ENCODE results near the gene PHAF1. TPM values are rescaled to one million over a fixed set of nuclear protein-coding genes. Genes with fewer than 3 reads are reported as not detected.

Gene PHAF1
- total and polyA plus RNA-seq, 2 of the 13 experiments (the other 11 are each of a cell fraction or from before 2014, with no cell fraction given): 48.3 to 174 TPM

DNA sequence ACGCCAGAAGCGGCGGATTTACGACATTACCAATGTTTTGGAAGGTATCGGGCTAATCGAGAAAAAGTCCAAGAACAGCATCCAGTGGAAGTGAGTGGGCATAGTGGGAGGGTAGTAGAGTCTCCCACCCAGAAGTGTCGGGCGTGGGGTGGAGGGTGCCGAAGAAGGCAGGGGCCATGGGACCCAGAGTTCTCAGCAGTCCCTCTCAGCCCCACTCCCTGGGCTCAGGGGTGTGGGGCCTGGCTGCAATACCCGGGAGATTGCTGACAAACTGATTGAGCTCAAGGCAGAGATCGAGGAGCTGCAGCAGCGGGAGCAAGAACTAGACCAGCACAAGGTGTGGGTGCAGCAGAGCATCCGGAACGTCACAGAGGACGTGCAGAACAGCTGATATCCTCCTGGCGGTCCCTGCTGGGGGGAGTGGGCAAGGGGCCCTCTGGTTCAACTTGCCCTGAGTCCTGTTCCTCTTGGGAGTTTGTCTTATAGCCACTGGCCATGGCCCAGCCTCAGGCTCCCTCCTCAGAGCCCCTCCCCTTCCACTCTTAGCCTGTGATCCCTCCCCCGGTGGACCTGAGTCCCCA is 83.1 kb downstream of the PHAF1 start (continued):
- TF ChIP-seq SRSF1 (optimal IDR thresholded peaks at IDR 0.05; ENCODE audit: low read depth, low read length) (no peak), JARID2 (CRISPR knock-in tag; IDR thresholded peaks at IDR 0.05; ENCODE audit: insufficient replicate concordance) (no peak), ZNF468 (CRISPR knock-in tag; IDR thresholded peaks at IDR 0.05) (no peak), ETV6 (CRISPR knock-in tag; conservative IDR thresholded peaks at IDR 0.05) (no peak), ZBTB8A (CRISPR knock-in tag; IDR thresholded peaks at IDR 0.05; ENCODE audit: borderline replicate concordance, low read depth) (no peak), ZNF441 (CRISPR knock-in tag; IDR thresholded peaks at IDR 0.05; ENCODE audit: borderline replicate concordance) (no peak), ZNF572 (CRISPR knock-in tag; IDR thresholded peaks at IDR 0.05) (peak; percentile 86; the same call in 1 of the 2 replicates), ZNF234 (CRISPR knock-in tag; conservative IDR thresholded peaks at IDR 0.05) (no peak), NR2F6 (IDR thresholded peaks at IDR 0.05) (no peak), NR2F6 (CRISPR knock-in tag; IDR thresholded peaks at IDR 0.05) (no peak), SRSF9 (IDR thresholded peaks at IDR 0.05; ENCODE audit: borderline replicate concordance, insufficient read depth, low read depth, low read length, poor library complexity, severe bottlenecking) (no peak), KMT2A (CRISPR knock-in tag; IDR thresholded peaks at IDR 0.05) (no peak), SALL1 (CRISPR knock-in tag; IDR thresholded peaks at IDR 0.05) (0 out of 2 replicates have a peak, but pooled peaks have one; percentile 16), TEAD2 (CRISPR knock-in tag; IDR thresholded peaks at IDR 0.05) (no peak)
- TF ChIP-seq, protein P1, sequence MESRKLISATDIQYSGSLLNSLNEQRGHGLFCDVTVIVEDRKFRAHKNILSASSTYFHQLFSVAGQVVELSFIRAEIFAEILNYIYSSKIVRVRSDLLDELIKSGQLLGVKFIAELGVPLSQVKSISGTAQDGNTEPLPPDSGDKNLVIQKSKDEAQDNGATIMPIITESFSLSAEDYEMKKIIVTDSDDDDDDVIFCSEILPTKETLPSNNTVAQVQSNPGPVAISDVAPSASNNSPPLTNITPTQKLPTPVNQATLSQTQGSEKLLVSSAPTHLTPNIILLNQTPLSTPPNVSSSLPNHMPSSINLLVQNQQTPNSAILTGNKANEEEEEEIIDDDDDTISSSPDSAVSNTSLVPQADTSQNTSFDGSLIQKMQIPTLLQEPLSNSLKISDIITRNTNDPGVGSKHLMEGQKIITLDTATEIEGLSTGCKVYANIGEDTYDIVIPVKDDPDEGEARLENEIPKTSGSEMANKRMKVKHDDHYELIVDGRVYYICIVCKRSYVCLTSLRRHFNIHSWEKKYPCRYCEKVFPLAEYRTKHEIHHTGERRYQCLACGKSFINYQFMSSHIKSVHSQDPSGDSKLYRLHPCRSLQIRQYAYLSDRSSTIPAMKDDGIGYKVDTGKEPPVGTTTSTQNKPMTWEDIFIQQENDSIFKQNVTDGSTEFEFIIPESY (CRISPR knock-in tag; IDR thresholded peaks at IDR 0.05): 0 out of 2 replicates have a peak, but pooled peaks have one; percentile 8
- TF ChIP-seq, protein P2, sequence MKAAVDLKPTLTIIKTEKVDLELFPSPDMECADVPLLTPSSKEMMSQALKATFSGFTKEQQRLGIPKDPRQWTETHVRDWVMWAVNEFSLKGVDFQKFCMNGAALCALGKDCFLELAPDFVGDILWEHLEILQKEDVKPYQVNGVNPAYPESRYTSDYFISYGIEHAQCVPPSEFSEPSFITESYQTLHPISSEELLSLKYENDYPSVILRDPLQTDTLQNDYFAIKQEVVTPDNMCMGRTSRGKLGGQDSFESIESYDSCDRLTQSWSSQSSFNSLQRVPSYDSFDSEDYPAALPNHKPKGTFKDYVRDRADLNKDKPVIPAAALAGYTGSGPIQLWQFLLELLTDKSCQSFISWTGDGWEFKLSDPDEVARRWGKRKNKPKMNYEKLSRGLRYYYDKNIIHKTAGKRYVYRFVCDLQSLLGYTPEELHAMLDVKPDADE (CRISPR knock-in tag; IDR thresholded peaks at IDR 0.05): no peak
- TF ChIP-seq, protein P3, sequence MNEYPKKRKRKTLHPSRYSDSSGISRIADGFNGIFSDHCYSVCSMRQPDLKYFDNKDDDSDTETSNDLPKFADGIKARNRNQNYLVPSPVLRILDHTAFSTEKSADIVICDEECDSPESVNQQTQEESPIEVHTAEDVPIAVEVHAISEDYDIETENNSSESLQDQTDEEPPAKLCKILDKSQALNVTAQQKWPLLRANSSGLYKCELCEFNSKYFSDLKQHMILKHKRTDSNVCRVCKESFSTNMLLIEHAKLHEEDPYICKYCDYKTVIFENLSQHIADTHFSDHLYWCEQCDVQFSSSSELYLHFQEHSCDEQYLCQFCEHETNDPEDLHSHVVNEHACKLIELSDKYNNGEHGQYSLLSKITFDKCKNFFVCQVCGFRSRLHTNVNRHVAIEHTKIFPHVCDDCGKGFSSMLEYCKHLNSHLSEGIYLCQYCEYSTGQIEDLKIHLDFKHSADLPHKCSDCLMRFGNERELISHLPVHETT (CRISPR knock-in tag; conservative IDR thresholded peaks at IDR 0.05): no peak
- TF ChIP-seq, protein P4, sequence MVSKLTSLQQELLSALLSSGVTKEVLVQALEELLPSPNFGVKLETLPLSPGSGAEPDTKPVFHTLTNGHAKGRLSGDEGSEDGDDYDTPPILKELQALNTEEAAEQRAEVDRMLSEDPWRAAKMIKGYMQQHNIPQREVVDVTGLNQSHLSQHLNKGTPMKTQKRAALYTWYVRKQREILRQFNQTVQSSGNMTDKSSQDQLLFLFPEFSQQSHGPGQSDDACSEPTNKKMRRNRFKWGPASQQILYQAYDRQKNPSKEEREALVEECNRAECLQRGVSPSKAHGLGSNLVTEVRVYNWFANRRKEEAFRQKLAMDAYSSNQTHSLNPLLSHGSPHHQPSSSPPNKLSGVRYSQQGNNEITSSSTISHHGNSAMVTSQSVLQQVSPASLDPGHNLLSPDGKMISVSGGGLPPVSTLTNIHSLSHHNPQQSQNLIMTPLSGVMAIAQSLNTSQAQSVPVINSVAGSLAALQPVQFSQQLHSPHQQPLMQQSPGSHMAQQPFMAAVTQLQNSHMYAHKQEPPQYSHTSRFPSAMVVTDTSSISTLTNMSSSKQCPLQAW (CRISPR knock-in tag; IDR thresholded peaks at IDR 0.05): no peak; the same call in 1 of the 2 replicates
- TF ChIP-seq, protein P5, sequence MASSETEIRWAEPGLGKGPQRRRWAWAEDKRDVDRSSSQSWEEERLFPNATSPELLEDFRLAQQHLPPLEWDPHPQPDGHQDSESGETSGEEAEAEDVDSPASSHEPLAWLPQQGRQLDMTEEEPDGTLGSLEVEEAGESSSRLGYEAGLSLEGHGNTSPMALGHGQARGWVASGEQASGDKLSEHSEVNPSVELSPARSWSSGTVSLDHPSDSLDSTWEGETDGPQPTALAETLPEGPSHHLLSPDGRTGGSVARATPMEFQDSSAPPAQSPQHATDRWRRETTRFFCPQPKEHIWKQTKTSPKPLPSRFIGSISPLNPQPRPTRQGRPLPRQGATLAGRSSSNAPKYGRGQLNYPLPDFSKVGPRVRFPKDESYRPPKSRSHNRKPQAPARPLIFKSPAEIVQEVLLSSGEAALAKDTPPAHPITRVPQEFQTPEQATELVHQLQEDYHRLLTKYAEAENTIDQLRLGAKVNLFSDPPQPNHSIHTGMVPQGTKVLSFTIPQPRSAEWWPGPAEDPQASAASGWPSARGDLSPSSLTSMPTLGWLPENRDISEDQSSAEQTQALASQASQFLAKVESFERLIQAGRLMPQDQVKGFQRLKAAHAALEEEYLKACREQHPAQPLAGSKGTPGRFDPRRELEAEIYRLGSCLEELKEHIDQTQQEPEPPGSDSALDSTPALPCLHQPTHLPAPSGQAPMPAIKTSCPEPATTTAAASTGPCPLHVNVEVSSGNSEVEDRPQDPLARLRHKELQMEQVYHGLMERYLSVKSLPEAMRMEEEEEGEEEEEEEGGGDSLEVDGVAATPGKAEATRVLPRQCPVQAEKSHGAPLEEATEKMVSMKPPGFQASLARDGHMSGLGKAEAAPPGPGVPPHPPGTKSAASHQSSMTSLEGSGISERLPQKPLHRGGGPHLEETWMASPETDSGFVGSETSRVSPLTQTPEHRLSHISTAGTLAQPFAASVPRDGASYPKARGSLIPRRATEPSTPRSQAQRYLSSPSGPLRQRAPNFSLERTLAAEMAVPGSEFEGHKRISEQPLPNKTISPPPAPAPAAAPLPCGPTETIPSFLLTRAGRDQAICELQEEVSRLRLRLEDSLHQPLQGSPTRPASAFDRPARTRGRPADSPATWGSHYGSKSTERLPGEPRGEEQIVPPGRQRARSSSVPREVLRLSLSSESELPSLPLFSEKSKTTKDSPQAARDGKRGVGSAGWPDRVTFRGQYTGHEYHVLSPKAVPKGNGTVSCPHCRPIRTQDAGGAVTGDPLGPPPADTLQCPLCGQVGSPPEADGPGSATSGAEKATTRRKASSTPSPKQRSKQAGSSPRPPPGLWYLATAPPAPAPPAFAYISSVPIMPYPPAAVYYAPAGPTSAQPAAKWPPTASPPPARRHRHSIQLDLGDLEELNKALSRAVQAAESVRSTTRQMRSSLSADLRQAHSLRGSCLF (CRISPR knock-in tag; IDR thresholded peaks at IDR 0.05; ENCODE audit: borderline replicate concordance): no peak

Data from HepG2 (cell line).